ENCODE data around the gene AFF1.

Gene AFF1

GRCh38 chr4:86934147-86934770, 552 bp upstream of the AFF1 start:
- WGBS, 2 donors (ENCODE audit: extremely low coverage in 2 of 2, insufficient read length in 2 of 2, insufficient replicate concordance in 1 of 2) = no CpG with 5 or more reads among the region's 15 CpGs
- peak overlapping the region; percentile 97 for H2AFZ ChIP-seq (ENCODE audit: low read length)
- no peak overlapping the region for H3K9ac ChIP-seq (ENCODE audit: low read depth, low read length, poor library complexity)
- H3K4ac ChIP-seq (ENCODE audit: low read length) = no peak overlapping the region
- H3K9me3 ChIP-seq (replicated peaks in 1 of 2; ENCODE audit: control insufficient read depth in 2 of 2, insufficient read depth in 1 of 2, low read depth in 1 of 2, low read length in 2 of 2) = no peaks in the 10 kb centered on the region
- no peak overlapping the region for H4K8ac ChIP-seq (ENCODE audit: low read depth, low read length)
- no peak overlapping the region for H2BK120ac ChIP-seq (ENCODE audit: low read depth, low read length)
- DNase-seq (ENCODE audit: low spot score) = no peak
- no peak overlapping the region for H3K27ac ChIP-seq (replicated peaks; ENCODE audit: low read length)
- H3K23ac ChIP-seq (ENCODE audit: low read depth, low read length, poor library complexity) = peak overlapping the region; percentile 99
- H3K4me3 ChIP-seq (ENCODE audit: low read length in 2 of 2) = peak overlapping the region; percentile 67 to 73
- peaks cover 0 to 1% of the 10 kb centered on the region in 2 donors for H3K4me1 ChIP-seq (ENCODE audit: control insufficient read depth in 2 of 2, insufficient read depth in 1 of 2, low read depth in 1 of 2, low read length in 2 of 2)
- H3K4me2 ChIP-seq (ENCODE audit: insufficient read depth, low read length, poor library complexity, severe bottlenecking) = peak overlapping the region; percentile 69
- H2BK15ac ChIP-seq (ENCODE audit: low read length) = no peak overlapping the region
- no peak overlapping the region for H2AK5ac ChIP-seq (ENCODE audit: low read depth, low read length)
- H3K36me3 ChIP-seq (replicated peaks in 1 of 2; ENCODE audit: control insufficient read depth in 2 of 2, insufficient read depth in 2 of 2, low read length in 2 of 2) = no peaks in the 10 kb centered on the region
- no peak overlapping the region for H2BK5ac ChIP-seq (ENCODE audit: low read length)
- H3K79me1 ChIP-seq (ENCODE audit: low read depth, low read length) = peaks cover 1% of the 10 kb centered on the region
- H4K91ac ChIP-seq (ENCODE audit: low read depth, low read length, poor library complexity) = no peak overlapping the region
- H3K27me3 ChIP-seq (ENCODE audit: control insufficient read depth in 3 of 3, insufficient read depth in 3 of 3, low read depth in 1 of 3, low read length in 3 of 3) = peaks cover 0 to 5% (median 0%) of the 10 kb centered on the region in 3 experiments
- peak overlapping the region; percentile 52 for H3K18ac ChIP-seq (ENCODE audit: low read length)
- H3K14ac ChIP-seq (ENCODE audit: low read length) = no peak overlapping the region
- H2BK12ac ChIP-seq (ENCODE audit: low read length) = no peak overlapping the region

GRCh38 chr4:86935566-86935852, 698 bp downstream of the AFF1 start:
- Histone ChIP-seq H3K27ac (replicated peaks; ENCODE audit: low read length) (no peak overlapping the region), H2BK12ac (ENCODE audit: low read length) (no peak overlapping the region)
- DNase-seq (ENCODE audit: low spot score) = peak; percentile 14

GRCh38 chr4:86935853-86936733, 1.3 kb downstream of the AFF1 start:
- Histone ChIP-seq H4K8ac (ENCODE audit: low read depth, low read length) (no peak overlapping the region), H3K4me1 (ENCODE audit: control insufficient read depth in 2 of 2, insufficient read depth in 1 of 2, low read depth in 1 of 2, low read length in 2 of 2) (peaks cover 0 to 1% of the 10 kb centered on the region in 2 donors), H2BK120ac (ENCODE audit: low read depth, low read length) (no peak overlapping the region), H3K4me2 (ENCODE audit: insufficient read depth, low read length, poor library complexity, severe bottlenecking) (peak overlapping the region; percentile 89), H3K4me3 (ENCODE audit: low read length in 2 of 2) (peak overlapping the region; percentile 67 to 91), H2BK5ac (ENCODE audit: low read length) (peak overlapping the region; percentile 94), H2AK5ac (ENCODE audit: low read depth, low read length) (peak overlapping the region; percentile 92), H3K27me3 (ENCODE audit: control insufficient read depth in 3 of 3, insufficient read depth in 3 of 3, low read depth in 1 of 3, low read length in 3 of 3) (peaks cover 0 to 5% (median 0%) of the 10 kb centered on the region in 3 experiments), H3K36me3 (replicated peaks in 1 of 2; ENCODE audit: control insufficient read depth in 2 of 2, insufficient read depth in 2 of 2, low read length in 2 of 2) (no peaks in the 10 kb centered on the region), H3K9me3 (replicated peaks in 1 of 2; ENCODE audit: control insufficient read depth in 2 of 2, insufficient read depth in 1 of 2, low read depth in 1 of 2, low read length in 2 of 2) (no peaks in the 10 kb centered on the region), H3K14ac (ENCODE audit: low read length) (no peak overlapping the region), H4K91ac (ENCODE audit: low read depth, low read length, poor library complexity) (no peak overlapping the region), H3K4ac (ENCODE audit: low read length) (no peak overlapping the region), H3K9ac (ENCODE audit: low read depth, low read length, poor library complexity) (no peak overlapping the region), H3K18ac (ENCODE audit: low read length) (peak overlapping the region; percentile 100), H2BK15ac (ENCODE audit: low read length) (no peak overlapping the region), H3K23ac (ENCODE audit: low read depth, low read length, poor library complexity) (peak overlapping the region; percentile 99), H2AFZ (ENCODE audit: low read length) (peak overlapping the region; percentile 97), H3K79me1 (ENCODE audit: low read depth, low read length) (peaks cover 1% of the 10 kb centered on the region), H3K27ac (replicated peaks; ENCODE audit: low read length) (no peak overlapping the region), H2BK12ac (ENCODE audit: low read length) (no peak overlapping the region)
- DNase-seq (ENCODE audit: low spot score) = peak; percentile 17
- WGBS, 2 donors (ENCODE audit: extremely low coverage in 2 of 2, insufficient read length in 2 of 2, insufficient replicate concordance in 1 of 2) = no CpG with 5 or more reads among the region's 36 CpGs

More at GRCh38 chr4:86935566-86935852, 698 bp downstream of the AFF1 start:
- Histone ChIP-seq H4K91ac (ENCODE audit: low read depth, low read length, poor library complexity) (peak overlapping the region; percentile 89), H2BK15ac (ENCODE audit: low read length) (peak overlapping the region; percentile 94), H3K18ac (ENCODE audit: low read length) (peak overlapping the region; percentile 100), H3K36me3 (replicated peaks in 1 of 2; ENCODE audit: control insufficient read depth in 2 of 2, insufficient read depth in 2 of 2, low read length in 2 of 2) (no peaks in the 10 kb centered on the region), H3K14ac (ENCODE audit: low read length) (peak overlapping the region; percentile 98), H2AFZ (ENCODE audit: low read length) (peak overlapping the region; percentile 97), H3K9me3 (replicated peaks in 1 of 2; ENCODE audit: control insufficient read depth in 2 of 2, insufficient read depth in 1 of 2, low read depth in 1 of 2, low read length in 2 of 2) (no peaks in the 10 kb centered on the region), H3K4ac (ENCODE audit: low read length) (no peak overlapping the region), H3K4me1 (ENCODE audit: control insufficient read depth in 2 of 2, insufficient read depth in 1 of 2, low read depth in 1 of 2, low read length in 2 of 2) (peaks cover 0 to 1% of the 10 kb centered on the region in 2 donors), H4K8ac (ENCODE audit: low read depth, low read length) (no peak overlapping the region), H3K27me3 (ENCODE audit: control insufficient read depth in 3 of 3, insufficient read depth in 3 of 3, low read depth in 1 of 3, low read length in 3 of 3) (peaks cover 0 to 5% (median 0%) of the 10 kb centered on the region in 3 experiments), H3K23ac (ENCODE audit: low read depth, low read length, poor library complexity) (peak overlapping the region; percentile 99), H3K79me1 (ENCODE audit: low read depth, low read length) (peaks cover 1% of the 10 kb centered on the region), H3K4me2 (ENCODE audit: insufficient read depth, low read length, poor library complexity, severe bottlenecking) (peak overlapping the region; percentile 89), H3K9ac (ENCODE audit: low read depth, low read length, poor library complexity) (peak overlapping the region; percentile 97), H2BK5ac (ENCODE audit: low read length) (peak overlapping the region; percentile 94), H2BK120ac (ENCODE audit: low read depth, low read length) (peak overlapping the region; percentile 81), H3K4me3 (ENCODE audit: low read length in 2 of 2) (peak overlapping the region; percentile 67 to 91), H2AK5ac (ENCODE audit: low read depth, low read length) (peak overlapping the region; percentile 92)
- no CpG with 5 or more reads among the region's 16 CpGs for WGBS, 2 donors (ENCODE audit: extremely low coverage in 2 of 2, insufficient read length in 2 of 2, insufficient replicate concordance in 1 of 2)
